HepG2 (cell line): ENCODE measurements around the gene PRKCE. TPM values are rescaled to one million over a fixed set of nuclear protein-coding genes. Genes with fewer than 3 reads are reported as not detected.

Experiments used
- BCLAF1 ChIP-seq: fragments of 450-650 bp; IDR thresholded peaks from 2 replicates; pipeline ENCODE4 v1.6.1; 2017; ENCODE audit warnings: mild to moderate bottlenecking
- FOXA1 ChIP-seq, 2 experiments: fragments of 450-650 bp in 1 of 2; sonication (generic) in 1 of 2; formaldehyde crosslinking in 1 of 2; IDR thresholded peaks; 2 replicates each; pipeline versions ENCODE4 v1.4.0 to v1.6.1; 2016 to 2020; ENCODE audit warnings: missing genetic modification reagents in 1 of 2
- GATA4 ChIP-seq: sonication (generic); IDR thresholded peaks from 2 replicates; pipeline ENCODE4 v1.6.1; 2016; ENCODE audit warnings: antibody characterized with exemption, low read depth, borderline replicate concordance
- HNF4A ChIP-seq: sonication (generic); formaldehyde crosslinking; IDR thresholded peaks from 2 replicates; pipeline ENCODE4 v1.4.0; 2020; ENCODE audit warnings: missing genetic modification reagents
- HOXD1 ChIP-seq: sonication (generic); formaldehyde crosslinking; IDR thresholded peaks from 2 replicates; pipeline ENCODE4 v1.5.0; 2020; ENCODE audit warnings: missing genetic modification reagents
- IRF2 ChIP-seq: IDR thresholded peaks from 2 replicates; pipeline ENCODE4 v1.6.1; 2018; ENCODE audit warnings: missing genetic modification reagents, missing compliant biosample characterization
- MATR3 ChIP-seq: sonication (generic); formaldehyde crosslinking; IDR thresholded peaks from 2 replicates; pipeline ENCODE4 v1.4.0; 2020; ENCODE audit warnings: missing genetic modification reagents
- MIXL1 ChIP-seq: IDR thresholded peaks from 2 replicates; pipeline ENCODE4 v1.6.1; 2016
- SOX13 ChIP-seq, 3 experiments: fragments of 450-650 bp in 1 of 3; sonication (generic) in 1 of 3; formaldehyde crosslinking in 1 of 3; IDR thresholded peaks in 2 of 3; conservative IDR thresholded peaks in 1 of 3; 2 replicates each; pipeline versions ENCODE4 v1.5.0 to v1.6.1; 2016 to 2020; ENCODE audit warnings: antibody characterized with exemption in 1 of 3, mild to moderate bottlenecking in 1 of 3, missing compliant biosample characterization in 1 of 3, missing genetic modification reagents in 1 of 3, moderate library complexity in 1 of 3
- ZBTB10 ChIP-seq: sonication (generic); formaldehyde crosslinking; IDR thresholded peaks from 2 replicates; pipeline ENCODE4 v1.4.0; 2020; ENCODE audit warnings: missing genetic modification reagents, borderline replicate concordance
- ZBTB33 ChIP-seq: sonication (generic); formaldehyde crosslinking; IDR thresholded peaks from 2 replicates; pipeline ENCODE4 v1.4.0; 2020; ENCODE audit warnings: missing genetic modification reagents
- ZNF20 ChIP-seq: sonication (generic); formaldehyde crosslinking; IDR thresholded peaks from 2 replicates; pipeline ENCODE4 v1.4.0; 2020; ENCODE audit warnings: mild to moderate bottlenecking, moderate library complexity, missing genetic modification reagents
- ZNF256 ChIP-seq: sonication (generic); formaldehyde crosslinking; conservative IDR thresholded peaks from 2 replicates; pipeline ENCODE4 v1.4.0; 2020; ENCODE audit warnings: missing genetic modification reagents
- ZNF331 ChIP-seq: sonication (generic); formaldehyde crosslinking; IDR thresholded peaks from 2 replicates; pipeline ENCODE4 v1.4.0; 2020; ENCODE audit warnings: missing genetic modification reagents
- ZNF350 ChIP-seq: sonication (generic); formaldehyde crosslinking; IDR thresholded peaks from 2 replicates; pipeline ENCODE4 v1.4.0; 2020; ENCODE audit warnings: mild to moderate bottlenecking, low read depth, missing genetic modification reagents, borderline replicate concordance
- ZNF574 ChIP-seq: sonication (generic); formaldehyde crosslinking; IDR thresholded peaks from 2 replicates; pipeline ENCODE4 v1.4.0; 2020; ENCODE audit warnings: missing genetic modification reagents
- ZNF709 ChIP-seq: sonication (generic); formaldehyde crosslinking; IDR thresholded peaks from 2 replicates; pipeline ENCODE4 v1.5.0; 2020; ENCODE audit warnings: mild to moderate bottlenecking, missing genetic modification reagents
- ZNF816 ChIP-seq: sonication (generic); formaldehyde crosslinking; IDR thresholded peaks from 2 replicates; pipeline ENCODE4 v1.8.0; 2022; ENCODE audit warnings: missing genetic modification reagents, mild to moderate bottlenecking, borderline replicate concordance
- ZNF850 ChIP-seq: sonication (generic); formaldehyde crosslinking; conservative IDR thresholded peaks from 2 replicates; pipeline ENCODE4 v1.9.0; 2021; ENCODE audit warnings: mild to moderate bottlenecking, missing genetic modification reagents
- polyA plus RNA-seq, 8 experiments: library from polyadenylated mRNA; depleted of rRNA in 3 of 8; stranded (reverse) in 7 of 8; unstranded in 1 of 8; fragments of >200 nt; fragmentation: Illumina TruSeq in 4 of 8; extraction: Trizol in 4 of 8; gene quantifications; 2 replicates each; pipeline versions ENCODE4 v1.2.1 to v1.2.3, GENCODE V29; 2011 to 2016; ENCODE audit warnings: low read depth in 4 of 8, missing spikeins in 1 of 8, mixed read lengths in 1 of 8; ENCODE audit not compliant: insufficient read depth in 1 of 8
- total RNA-seq, 5 experiments: library from RNA; depleted of rRNA; stranded (reverse); fragments of >200 nt; fragmentation: Illumina TruSeq; extraction: Trizol; gene quantifications; 2 replicates each; pipeline ENCODE4 v1.2.3, GENCODE V29; 2016; ENCODE audit warnings: low read depth in 1 of 5

The PRKCE gene
- total and polyA plus RNA-seq, 2 of the 13 experiments (the other 11 are each of a cell fraction or from before 2014, with no cell fraction given), result 1.0 to 3.9 TPM

GRCh38 chr2:46187112-46187618 is 535.7 kb downstream of the PRKCE start (continued):
- TF ChIP-seq ZNF574, result 0 out of 2 replicates have a peak, but pooled peaks have one; percentile 26
- TF ChIP-seq MATR3 (CRISPR knock-in tag), result no peak
- no peak for TF ChIP-seq GATA4
- TF ChIP-seq BCLAF1, result no peak
- no peak for TF ChIP-seq ZBTB33 (CRISPR knock-in tag)
- no peak for TF ChIP-seq MIXL1
- no peak for TF ChIP-seq SOX13 (IDR thresholded peaks at IDR 0.05)
- TF ChIP-seq SOX13 (CRISPR knock-in tag; conservative IDR thresholded peaks at IDR 0.05 in 1 of 2, IDR thresholded peaks at IDR 0.05 in 1 of 2), result peak in 1 of 2 experiments; percentile 58; a peak in 1 of 4 replicates
- no peak for TF ChIP-seq ZNF709 (CRISPR knock-in tag)
- no peak for TF ChIP-seq ZNF816 (CRISPR knock-in tag)
- no peak for TF ChIP-seq ZNF350 (CRISPR knock-in tag)
- peak; percentile 64; the same call in 1 of the 2 replicates for TF ChIP-seq ZNF331
- no peak for TF ChIP-seq ZNF256
- peak; percentile 78 for TF ChIP-seq HNF4A
- no peak for TF ChIP-seq FOXA1 (IDR thresholded peaks at IDR 0.05)
- TF ChIP-seq FOXA1 (CRISPR knock-in tag; IDR thresholded peaks at IDR 0.05), result peak; percentile 42; the same call in 1 of the 2 replicates
- no peak for TF ChIP-seq ZNF850 (CRISPR knock-in tag)
- TF ChIP-seq IRF2, result peak; percentile 33; the same call in 1 of the 2 replicates
- no peak for TF ChIP-seq ZBTB10 (CRISPR knock-in tag)
- TF ChIP-seq ZNF20 (CRISPR knock-in tag), result no peak
- no peak for TF ChIP-seq HOXD1 (CRISPR knock-in tag)
